Glomerular visceral epithelial cell (primary cell): ENCODE data around the gene CD99L2.

Experiments
- DNase-seq: peaks from one replicate; pipeline ENCODE4 v3.0.0-alpha.2; 2016; ENCODE audit errors: extremely low spot score

Gene CD99L2

DNA sequence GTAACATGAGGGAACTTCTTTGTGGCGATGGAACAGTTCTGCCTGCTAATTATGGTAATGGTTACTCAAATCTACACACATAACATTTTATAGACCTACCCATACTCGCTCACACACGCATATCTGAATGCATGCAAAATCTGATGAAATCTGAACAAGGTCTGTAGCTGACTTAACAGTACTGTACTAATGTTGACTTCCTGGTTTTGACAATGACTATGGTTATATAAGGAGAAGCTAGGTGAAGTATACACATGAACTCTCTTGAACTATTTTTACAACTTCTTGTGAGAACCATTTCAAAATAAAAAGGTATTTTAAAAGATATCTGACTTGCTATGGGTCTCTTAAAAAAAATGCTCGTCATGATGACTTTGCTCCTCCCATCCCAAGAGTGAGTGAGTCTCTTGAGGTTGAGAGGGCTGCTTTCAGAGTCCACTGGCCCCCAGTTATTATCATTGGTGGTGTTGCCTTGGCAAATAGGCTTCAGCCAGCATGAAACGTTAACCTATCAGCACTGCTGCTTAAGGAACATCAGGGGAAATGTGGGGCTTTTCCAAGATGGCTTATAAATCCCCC is 105.4 kb downstream of the CD99L2 start:
- no peak for DNase-seq

DNA sequence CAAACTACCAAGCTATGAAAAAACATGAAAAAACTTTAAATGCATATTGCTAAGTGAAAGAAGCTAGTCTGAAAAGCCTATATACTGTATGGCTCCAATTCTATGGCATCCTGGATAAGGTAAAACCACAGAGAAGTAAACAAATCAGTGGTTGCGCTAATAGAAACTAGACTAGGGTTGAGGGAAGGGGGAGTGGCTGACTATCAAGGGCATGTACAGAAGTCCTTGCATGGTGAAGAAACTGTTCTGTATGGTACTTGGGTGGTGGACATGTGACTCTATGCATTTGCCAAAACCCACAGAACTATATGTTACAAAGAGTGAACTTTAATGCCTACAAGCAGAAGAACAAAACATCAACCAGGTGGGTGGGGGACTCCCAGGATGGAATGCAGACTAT is 108.4 kb downstream of the CD99L2 start:
- no peak for DNase-seq

DNA sequence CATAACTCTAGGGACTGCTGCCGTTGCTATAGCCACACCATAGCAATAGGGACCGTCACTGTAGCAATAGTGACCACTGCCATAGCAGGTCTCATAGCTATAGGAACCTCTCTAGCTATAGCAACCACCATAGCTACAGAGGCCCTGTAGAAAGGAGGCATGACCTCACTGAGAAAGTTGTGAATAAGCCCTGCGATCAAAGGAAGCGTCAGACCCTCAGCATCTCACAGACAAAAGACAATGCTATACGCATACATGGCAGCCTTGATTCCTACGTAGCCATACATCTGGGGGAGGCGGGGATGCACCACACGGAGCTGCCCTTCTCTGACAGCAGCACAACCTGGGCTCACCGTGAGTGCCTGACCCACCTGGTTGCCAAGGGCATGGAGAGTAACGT is 116.8 kb downstream of the CD99L2 start:
- no peak for DNase-seq

DNA sequence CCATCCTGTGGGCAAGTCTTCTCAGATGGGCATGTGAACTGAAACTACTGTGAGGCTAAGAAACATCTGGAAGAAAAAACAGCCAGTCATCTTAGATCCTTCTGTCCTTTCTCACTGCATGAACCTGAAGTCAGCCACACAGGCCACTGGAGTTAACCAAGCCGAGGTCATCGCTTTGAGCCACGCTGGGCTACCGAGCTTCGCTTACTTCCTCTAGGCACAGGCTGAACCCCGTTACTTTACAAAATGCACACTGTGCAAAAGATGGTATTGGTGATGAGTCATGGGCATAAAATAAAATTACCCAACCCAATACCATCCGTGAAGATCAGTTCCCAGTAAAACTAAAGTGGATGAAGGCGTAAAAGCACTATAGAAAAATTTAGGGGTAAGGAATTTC is 119.1 kb downstream of the CD99L2 start:
- no peak for DNase-seq

DNA sequence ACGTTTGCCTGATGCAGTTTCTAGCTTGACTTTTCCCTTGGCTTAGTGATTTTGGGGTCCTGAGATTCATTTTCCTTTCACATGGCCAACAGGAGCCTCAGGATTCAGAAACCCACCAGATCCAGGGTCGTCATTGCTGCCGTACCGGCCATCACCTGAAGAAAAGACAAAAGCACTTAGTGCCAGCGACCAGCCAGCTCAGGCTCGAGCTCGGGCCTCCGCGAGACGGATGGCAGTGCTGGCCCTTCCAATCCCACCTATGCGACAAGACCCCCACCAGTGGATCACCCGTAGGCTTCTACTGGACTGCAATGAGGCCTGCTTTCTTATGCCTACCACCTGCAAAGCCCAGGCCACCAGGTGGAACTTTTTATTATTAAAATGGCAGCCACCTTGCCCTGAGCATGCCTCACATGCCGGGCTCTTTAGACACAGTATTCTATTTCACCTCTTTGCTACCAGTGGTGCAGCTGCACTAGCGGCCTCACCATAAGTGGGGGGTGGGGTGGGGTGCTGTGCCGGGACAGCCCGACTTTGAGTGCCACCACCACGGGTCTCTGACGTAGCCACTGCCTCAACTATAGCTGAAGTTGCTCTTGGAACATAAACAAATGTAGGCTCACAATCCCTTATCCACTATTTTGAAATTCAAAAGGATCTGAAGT is 121.0 kb downstream of the CD99L2 start:
- DNase-seq: no peak

DNA sequence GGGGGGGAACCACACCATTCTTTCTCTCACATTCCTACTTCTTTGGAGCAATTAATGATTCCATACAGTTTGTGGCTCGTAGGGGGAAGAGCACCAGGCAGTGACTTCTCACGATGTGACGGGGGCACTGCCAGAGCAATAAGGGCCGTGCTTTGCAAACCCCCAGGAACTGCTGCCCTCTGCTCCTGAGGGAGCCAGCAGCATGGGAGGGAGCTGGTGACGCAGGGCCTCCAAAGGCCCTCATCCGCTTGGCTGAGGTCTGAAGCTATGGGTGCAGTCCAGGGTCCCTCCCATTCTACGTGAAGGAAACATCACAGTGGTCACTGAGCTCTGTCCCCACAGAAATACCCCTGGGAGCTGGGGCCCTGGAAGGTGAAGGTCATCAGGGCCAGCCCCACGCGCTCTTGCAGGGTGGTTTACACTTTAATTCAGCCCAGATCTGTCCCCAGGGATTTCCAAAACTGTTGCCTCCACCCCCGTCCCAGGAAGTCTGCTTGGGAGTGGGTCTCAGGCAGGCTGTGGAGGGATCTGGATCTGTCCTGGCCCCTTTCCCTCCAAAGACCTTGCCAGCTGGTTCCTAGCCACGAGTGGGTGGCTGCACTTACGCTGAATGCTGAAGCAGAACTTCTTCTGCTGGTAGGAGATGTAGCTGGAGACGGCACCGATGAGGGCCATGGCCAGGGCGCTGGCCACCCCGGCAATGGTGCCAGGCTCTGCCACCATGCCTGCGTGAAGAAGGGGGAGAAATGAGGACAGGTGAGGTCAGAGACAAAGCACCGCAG is 122.7 kb downstream of the CD99L2 start:
- no peak for DNase-seq

DNA sequence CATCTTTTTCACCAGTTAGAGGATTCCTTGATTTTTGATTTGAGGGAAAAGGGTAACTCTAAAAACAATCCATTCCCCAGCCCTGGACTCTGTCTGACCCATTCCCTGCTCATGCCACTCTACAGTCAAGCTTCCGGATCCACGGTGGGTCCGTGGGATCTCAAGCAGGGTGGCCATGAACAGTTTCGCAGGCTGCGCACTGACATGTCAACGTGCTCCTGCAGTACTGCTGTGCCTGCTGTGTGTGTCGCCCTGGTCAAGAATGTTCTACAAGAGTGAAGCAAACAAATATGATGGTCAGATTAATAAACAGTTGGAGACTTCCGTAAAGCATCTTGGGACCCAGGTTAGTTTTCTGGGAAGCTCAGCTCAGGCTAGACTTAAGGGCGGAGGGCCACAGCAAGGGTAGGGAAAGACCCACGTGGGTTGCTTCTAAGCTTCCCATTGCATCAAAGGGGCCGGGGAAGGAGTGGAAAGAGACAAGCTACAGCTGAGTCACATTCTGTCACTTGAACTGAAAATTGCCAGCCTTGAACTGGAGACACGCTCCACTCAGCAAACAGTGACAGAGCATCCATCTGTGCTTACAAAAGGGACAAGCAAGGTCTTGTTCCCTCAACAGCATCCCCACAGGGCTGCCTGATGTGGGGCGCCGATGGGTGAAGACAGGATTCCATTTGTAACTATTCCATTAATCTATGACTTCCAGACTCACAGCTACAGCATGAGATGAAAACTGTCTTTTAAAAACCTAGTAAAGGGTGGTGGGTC is 123.5 kb downstream of the CD99L2 start:
- DNase-seq: no peak

DNA sequence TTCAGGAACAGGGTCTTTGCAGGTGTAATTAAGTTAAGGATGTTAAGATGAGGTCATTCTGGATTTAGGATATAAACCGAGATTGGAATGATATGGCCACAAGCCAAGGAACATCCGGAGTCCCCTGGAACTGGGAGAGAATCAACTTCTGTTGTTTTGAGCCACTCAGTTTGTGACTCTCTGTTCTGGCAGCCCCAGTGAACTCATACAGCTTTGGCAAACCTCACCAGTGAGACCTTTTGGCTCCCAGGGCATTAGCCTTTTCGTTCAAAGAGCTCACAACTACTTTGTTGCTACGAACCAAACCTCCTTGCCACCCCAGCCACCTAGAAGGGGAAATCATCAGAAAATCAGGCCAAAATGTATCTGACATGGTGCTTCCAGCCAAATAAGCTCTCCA is 124.8 kb downstream of the CD99L2 start:
- no peak for DNase-seq

DNA sequence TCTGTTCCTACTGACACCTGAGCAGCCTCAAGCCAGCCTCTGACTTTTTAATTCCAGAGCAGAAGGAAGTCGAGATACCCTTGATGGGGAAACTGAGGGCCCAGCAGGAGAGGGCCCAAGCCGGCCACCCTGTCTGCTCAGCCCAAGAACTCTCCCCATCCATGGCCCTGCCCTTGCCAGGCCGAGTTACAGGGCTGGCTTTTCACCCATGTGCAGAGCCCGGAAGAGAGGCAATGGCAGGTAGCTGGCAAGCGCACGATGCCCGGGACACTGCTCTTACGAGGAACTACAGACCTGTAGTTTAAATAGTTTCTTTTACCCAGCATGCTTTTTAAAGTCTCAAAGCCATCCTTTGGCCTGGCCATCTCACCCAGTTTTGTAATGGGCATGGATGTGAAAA is 125.4 kb downstream of the CD99L2 start:
- DNase-seq: no peak

DNA sequence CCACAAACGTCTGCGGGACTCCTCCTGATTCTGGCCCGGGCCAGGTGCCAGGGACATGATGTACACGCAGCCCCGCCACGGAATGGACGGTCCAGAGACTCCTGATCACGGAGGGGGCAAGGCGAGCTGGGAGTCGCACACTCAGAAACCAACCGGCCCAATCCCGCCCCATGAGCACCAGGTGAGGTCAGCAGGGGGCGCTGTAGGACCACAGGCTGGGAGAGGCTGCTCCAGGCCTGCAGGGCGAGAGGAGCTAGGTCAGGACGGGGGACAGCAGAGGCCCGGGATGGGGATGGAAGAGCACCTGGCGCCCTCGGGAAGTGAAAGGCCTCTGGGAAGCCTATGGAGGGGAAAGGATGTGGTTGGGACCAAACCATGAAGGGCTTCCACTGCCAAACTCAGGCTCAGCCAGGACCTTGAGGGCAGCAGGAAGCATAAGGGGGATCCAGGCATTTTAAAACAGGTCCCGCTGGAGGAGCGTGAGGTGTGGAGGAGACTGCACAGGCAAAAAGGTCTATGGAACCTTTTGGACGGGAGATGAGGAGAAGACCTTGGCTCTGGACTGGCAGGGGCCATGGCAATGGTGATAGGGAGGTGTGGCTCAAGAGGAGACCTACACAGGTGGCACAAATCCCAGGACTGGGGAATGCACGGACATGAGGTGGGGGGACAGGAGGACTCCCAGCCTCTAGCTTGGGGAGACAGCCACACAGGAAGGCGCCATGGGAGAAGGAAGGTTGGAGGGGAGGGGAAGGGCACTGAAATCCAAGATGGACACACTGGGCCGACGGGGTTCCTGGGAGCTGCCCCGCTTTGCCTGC is 126.1 kb downstream of the CD99L2 start:
- DNase-seq: peak; percentile 68

DNA sequence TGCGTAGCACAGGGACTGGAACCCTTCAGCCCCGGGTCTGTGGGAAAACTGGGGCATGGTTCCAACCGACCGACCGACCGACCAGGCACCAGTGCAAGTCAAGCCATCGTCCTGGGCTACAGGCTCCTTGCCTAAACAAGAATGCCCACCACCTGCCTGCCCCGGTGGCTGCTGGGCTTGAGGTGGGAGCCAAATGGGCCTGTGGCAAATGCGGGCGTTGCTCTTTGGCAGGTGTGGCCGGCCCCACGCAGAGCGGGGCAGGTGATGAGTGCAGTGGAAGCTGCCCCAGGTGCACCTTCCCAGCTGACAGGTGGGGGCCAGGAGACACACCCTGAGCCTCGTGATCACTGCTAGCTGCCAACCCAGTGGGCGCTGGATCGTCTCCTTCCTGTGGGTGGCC is 127.4 kb downstream of the CD99L2 start:
- no peak for DNase-seq

DNA sequence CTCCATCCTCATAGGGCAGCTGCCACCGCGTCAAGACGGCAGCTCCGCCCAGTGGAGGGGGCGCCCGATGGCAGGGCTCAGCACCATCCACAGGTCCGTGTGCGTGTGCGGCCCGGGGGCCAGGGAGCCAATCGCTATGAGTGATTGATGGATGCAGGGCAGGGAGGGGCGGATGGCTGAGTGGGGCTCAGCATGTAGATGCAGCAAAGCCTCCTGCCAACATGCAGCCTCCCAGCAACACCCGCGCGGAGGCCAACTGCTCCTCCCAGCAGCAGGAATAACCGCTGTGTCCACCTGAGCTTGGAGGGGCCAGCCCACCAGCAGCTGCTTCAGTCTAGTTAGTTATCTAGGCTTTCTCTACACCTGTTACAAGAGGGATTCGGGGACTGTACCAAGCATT is 127.8 kb downstream of the CD99L2 start:
- DNase-seq: no peak

DNA sequence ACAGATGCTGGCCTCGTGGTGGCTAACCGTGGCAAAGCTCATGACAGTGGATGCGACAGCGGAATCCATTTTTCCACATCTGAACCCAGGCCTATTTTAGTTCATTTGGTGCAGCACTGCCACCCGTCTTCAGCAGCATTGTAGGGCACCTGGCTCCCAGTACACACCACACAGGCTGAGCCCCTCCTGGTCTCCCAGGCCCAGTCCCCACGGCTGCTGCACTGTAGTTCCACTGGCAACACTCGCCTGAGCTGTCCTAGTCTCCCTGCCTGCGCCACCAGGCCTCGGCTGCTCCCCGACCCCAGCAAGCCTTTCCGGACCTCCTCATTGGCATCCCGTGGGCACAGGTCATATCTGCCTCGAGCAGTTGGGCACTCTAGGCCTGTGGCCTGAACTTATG is 129.1 kb downstream of the CD99L2 start:
- no peak for DNase-seq

DNA sequence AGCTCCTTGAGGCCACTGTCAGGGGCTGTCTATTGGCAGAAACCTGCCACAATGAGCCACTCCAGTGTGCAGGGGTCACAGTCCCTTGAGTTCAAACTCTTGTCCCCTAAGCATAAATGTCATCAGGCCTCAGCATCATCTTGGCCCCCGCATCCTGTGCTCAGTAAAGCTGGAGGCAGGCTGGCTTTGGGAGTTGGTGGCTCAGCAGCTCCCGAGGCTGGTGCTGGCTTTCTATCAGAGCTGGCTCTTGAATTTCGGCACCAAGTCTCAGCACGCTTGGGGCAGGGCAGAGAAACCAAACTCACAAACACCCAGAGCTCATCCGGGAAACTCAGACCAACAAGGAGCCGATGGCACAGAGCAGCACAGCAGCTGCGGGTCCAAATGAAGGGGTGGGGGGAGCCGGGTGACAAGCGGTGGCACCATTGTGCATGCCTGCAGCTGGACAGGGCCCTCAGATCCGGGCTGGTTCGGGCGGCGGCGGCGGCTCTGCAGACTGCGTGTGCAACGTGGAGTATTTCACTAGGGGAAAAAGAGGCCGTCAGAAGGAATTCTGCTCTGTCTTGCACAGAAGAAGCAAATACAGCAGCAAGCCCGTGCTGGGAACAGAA is 129.8 kb downstream of the CD99L2 start:
- no peak for DNase-seq

DNA sequence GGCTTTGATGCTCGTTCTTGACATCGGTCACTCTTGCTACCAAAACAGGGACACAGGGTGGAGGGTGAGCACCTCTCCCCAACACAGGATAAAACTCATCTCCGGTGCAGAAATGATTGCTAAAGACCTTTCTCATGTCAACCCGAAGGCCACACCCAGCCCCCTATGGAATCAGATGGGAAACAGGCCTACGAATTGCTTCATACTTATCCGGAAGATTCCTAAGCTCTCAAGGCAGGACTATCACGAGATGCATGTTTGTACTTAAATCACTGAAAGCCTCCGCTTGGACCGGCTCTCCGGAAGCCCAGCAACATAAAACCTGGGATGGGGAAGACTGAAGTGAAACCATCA is 130.4 kb downstream of the CD99L2 start:
- DNase-seq: no peak

DNA sequence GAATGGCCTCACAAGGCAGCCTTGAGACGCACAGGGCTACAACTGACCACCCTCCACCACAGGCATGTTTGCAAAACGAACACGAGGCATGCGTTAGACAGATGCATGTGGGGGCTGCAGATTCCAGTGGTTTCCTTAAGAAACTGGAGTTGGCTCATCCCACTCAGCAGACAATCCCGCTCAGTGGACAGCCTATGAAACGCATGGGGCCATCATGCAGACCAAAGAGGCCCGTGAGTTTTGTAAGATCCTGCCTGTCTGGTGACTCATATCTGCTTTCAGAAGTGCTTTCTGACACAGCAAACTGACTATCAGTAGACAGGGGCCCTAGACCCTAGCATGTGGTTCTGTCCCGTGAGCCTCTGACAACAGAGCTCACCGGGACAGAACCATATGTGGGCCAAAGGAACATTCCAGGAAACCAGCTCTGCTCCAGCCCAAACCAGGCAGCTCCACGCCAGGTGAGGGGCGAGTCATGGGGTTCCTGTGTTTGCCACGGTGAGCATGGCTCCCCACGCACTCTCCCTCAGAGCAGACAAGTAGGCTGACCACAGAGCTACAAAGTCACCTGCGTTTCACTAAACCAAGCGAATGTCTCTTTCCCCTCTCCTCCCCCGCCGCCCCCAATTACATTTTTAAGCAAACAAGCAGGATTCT is 130.9 kb downstream of the CD99L2 start:
- peak; percentile 60 for DNase-seq

DNA sequence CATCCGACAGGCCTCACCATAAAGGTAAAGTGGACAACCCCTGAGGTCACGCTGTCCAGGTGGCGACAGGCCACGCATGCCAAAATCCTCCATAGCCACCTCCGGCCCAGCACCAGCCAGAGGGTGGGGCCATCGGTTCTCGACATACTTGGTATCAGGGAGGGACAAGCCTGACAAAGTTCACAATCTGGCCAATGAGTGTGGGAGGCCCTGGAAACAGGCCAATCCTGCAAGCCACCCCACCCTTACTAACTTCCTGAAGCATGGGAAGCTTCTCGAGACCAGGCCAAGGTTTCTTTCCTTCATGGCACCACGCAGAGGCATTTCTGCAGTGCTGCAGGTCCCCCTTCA is 131.4 kb downstream of the CD99L2 start:
- DNase-seq: no peak

DNA sequence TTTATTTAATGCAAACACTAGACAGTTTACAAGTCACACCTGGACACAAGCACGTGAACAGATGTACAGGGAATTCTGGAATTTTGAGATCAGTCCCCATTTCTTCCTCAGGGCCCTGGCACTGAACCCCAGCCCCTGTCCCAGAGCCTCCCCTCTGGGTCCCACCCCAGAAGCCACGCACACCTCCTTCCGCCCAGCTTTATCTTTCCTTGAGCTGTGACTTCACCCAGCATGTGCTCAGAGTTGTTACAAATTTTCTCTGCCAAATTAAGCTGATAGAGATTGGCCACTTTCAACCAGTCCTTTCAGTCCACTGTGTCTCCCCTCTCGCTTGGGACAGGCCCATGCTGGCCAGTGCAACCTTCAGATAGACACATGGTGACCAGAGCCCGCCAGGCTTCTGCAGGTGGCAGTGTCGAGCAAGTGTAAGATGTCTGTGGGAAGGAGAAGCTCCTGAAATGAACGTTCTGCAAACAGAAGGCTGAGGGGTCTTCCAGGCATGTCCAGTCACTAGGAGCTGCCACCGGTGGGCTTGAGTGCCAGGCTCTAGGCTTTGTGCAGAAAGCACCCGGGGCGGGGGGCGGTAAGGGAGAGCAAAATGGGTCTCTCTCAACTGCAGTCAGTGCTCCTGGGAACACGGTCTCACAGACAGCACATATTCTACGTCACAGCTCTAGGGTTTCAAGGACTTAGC is 132.0 kb downstream of the CD99L2 start:
- no peak for DNase-seq

DNA sequence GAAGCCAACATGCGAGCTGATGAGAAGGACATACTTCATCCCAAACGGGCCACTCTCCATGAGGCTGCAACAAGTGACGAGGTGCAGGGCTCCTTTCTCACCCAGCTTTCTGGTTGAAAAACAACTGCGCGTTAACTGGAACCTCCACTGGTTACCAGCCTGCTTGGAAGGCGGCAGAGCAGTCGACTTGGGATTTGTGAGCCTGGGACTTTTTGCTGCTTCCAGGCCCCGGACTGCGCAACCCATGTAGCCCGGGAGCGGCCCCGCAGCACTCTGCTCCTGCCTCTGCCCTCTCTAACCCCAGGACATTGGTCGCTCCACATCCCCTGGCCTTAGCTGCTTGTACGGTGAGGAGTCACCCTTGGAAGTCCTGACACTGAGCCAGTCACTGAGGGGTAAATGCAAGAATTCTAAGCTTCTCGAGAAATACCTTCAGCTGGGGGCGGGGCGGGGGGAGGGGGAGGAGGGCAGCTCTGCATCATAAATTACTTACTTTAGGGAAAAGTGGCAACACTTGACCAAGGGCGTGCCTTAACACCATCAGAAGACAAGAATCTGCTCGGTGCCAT is 132.6 kb downstream of the CD99L2 start:
- no peak for DNase-seq

DNA sequence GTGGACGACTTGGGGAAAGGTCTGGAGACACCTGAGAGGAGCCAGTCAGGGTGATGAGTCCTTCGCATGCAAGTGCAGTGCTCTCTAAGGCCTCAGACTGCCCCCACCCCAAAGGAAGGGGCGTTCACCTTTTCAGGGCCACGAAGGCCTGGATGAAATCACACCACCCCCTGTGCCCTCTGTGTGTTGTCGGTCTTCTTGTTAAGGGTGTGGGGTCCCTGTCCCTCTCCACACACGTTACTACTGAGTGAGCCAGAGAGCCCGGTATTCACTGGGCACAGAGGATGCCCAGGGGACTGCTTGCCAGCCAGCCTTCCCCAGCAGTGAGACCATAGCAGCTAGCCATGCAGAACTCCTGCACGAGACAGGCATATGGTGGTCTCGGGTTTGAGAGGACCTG is 133.2 kb downstream of the CD99L2 start:
- no peak for DNase-seq
